ENCODE results near the gene NDUFB7. TPM values are rescaled to one million over a fixed set of nuclear protein-coding genes. Genes with fewer than 3 reads are reported as not detected.

Gene NDUFB7
- total and polyA plus RNA-seq, 4 donors = 105 to 415 (median 300) TPM

- Histone ChIP-seq H3K9me3 (ENCODE audit: control insufficient read depth in 4 of 4, insufficient read depth in 3 of 4, low read length in 3 of 4) (no peaks in the 10 kb centered on the region), H3K4me3 (peak overlapping the region; percentile 74), H3K36me3 (ENCODE audit: control insufficient read depth in 4 of 4, insufficient read depth in 4 of 4, low read length in 4 of 4) (peaks cover 17 to 28% (median 23%) of the 10 kb centered on the region in 4 donors), H3K9ac (ENCODE audit: insufficient read depth in 1 of 2, low read length in 2 of 2) (peak overlapping the region; percentile 46 to 88), H3K27me3 (ENCODE audit: control insufficient read depth in 3 of 3, insufficient read depth in 3 of 3, low read length in 2 of 3) (no peaks in the 10 kb centered on the region), H3K4me1 (ENCODE audit: control insufficient read depth in 5 of 5, insufficient read depth in 5 of 5, low read length in 5 of 5) (peaks cover 0 to 23% (median 11%) of the 10 kb centered on the region in 5 donors), H3K27ac (ENCODE audit: low read depth in 1 of 2, low read length in 1 of 2) (peak overlapping the region; percentile 84 to 99)
- no peak for DNase-seq
- ATAC-seq (ENCODE audit: insufficient read depth, low FRiP score) = no peak
- no peak for TF ChIP-seq CTCF (IDR thresholded peaks at IDR 0.05; ENCODE audit: control extremely low read depth, extremely low read depth)
- 20 to 34% methylated on average over 22 of the region's 22 CpGs for WGBS, 2 donors
These were observed 55.0 kb downstream of the NDUFB7 start for GRCh38 chr19:14516746-14517438.

Small RNAs within 50 kb of the gene (small RNA-seq; reads per million reads assigned to genes)
- not detected for gene RN7SL842P (ENCODE audit: low replicate concordance)

Other genes starting within 250 kb of the NDUFB7 start
- 100 to 1,000 TPM in 1 of 2 donors, 10 to 100 TPM in 1; 35.4 to 250 TPM for gene ADGRE5, start 190.6 kb downstream of the NDUFB7 start, total RNA-seq
- gene ADGRE5, start 190.6 kb downstream of the NDUFB7 start, polyA plus RNA-seq = 100 to 1,000 TPM in 1 of 2 donors, 10 to 100 TPM in 1; 39.8 to 143 TPM
- 10 to 100 TPM; 46.2 to 84.6 TPM for gene DDX39A, start 152.7 kb downstream of the NDUFB7 start, total RNA-seq
- 100 to 1,000 TPM; 111 to 156 TPM for gene DDX39A, start 152.7 kb downstream of the NDUFB7 start, polyA plus RNA-seq
- gene PKN1, start 138.8 kb downstream of the NDUFB7 start, total RNA-seq = 100 to 1,000 TPM in 1 of 2 donors, 10 to 100 TPM in 1; 84.3 to 197 TPM
- 100 to 1,000 TPM; 108 to 133 TPM for gene PKN1, start 138.8 kb downstream of the NDUFB7 start, polyA plus RNA-seq
- 1 to 10 TPM; 2.0 to 4.3 TPM for gene PTGER1, start 96.7 kb downstream of the NDUFB7 start, total RNA-seq
- gene PTGER1, start 96.7 kb downstream of the NDUFB7 start, polyA plus RNA-seq = 1 to 10 TPM in 1 of 2 donors, under 1 TPM in 1; 0.73 to 1.4 TPM
- gene GIPC1, start 75.9 kb downstream of the NDUFB7 start, total RNA-seq = 100 to 1,000 TPM in 1 of 2 donors, 10 to 100 TPM in 1; 94.9 to 136 TPM
- 100 to 1,000 TPM; 126 to 156 TPM for gene GIPC1, start 75.9 kb downstream of the NDUFB7 start, polyA plus RNA-seq
- gene DNAJB1, start 53.7 kb downstream of the NDUFB7 start, total RNA-seq = 100 to 1,000 TPM; 115 to 171 TPM
- 10 to 100 TPM; 72.2 to 73.7 TPM for gene DNAJB1, start 53.7 kb downstream of the NDUFB7 start, polyA plus RNA-seq
- 100 to 1,000 TPM in 1 of 2 donors, 10 to 100 TPM in 1; 32.7 to 153 TPM for gene TECR, start 42.5 kb downstream of the NDUFB7 start, total RNA-seq
- 100 to 1,000 TPM in 1 of 2 donors, 10 to 100 TPM in 1; 89.1 to 193 TPM for gene TECR, start 42.5 kb downstream of the NDUFB7 start, polyA plus RNA-seq
- gene CLEC17A, start 11.0 kb upstream of the NDUFB7 start, total RNA-seq = 1 to 10 TPM in 1 of 2 donors, under 1 TPM in 1; 0.18 to 2.3 TPM
- under 1 TPM; 0.08 to 0.45 TPM for gene CLEC17A, start 11.0 kb upstream of the NDUFB7 start, polyA plus RNA-seq
- gene ADGRE3, start 102.8 kb upstream of the NDUFB7 start, total RNA-seq = 1 to 10 TPM; 1.6 to 2.1 TPM
- 1 to 10 TPM; 1.5 to 1.9 TPM for gene ADGRE3, start 102.8 kb upstream of the NDUFB7 start, polyA plus RNA-seq
- 10 to 100 TPM; 19.4 to 28.1 TPM for gene ZNF333, start 118.0 kb upstream of the NDUFB7 start, total RNA-seq
- gene ZNF333, start 118.0 kb upstream of the NDUFB7 start, polyA plus RNA-seq = 10 to 100 TPM; 10.7 to 13.7 TPM
- gene ADGRE2, start 206.5 kb upstream of the NDUFB7 start, total RNA-seq = 10 to 100 TPM in 1 of 2 donors, 1 to 10 TPM in 1; 2.8 to 25.7 TPM
- gene ADGRE2, start 206.5 kb upstream of the NDUFB7 start, polyA plus RNA-seq = 10 to 100 TPM in 1 of 2 donors, 1 to 10 TPM in 1; 4.1 to 40.2 TPM